SK-N-SH (cell line): ENCODE measurements around the gene CSTPP1. TPM values are rescaled to one million over a fixed set of nuclear protein-coding genes. Genes with fewer than 3 reads are reported as not detected.
"Not testable (repeated sequence)": the region's sequence is repeated elsewhere in the genome, so short reads cannot be mapped to it uniquely, and the experiment has no call there.

Source experiments
- CTCF ChIA-PET: fragments of 300-600, 350-600 bp; formaldehyde crosslinking; extraction: SDS; loops from one replicate; lab custom pipeline; 2021; lab: Yijun Ruan, JAX
- POLR2A ChIA-PET: fragments of 350-600 bp; sonication (Branson Sonifier 250); formaldehyde crosslinking; extraction: SDS; loops from one replicate; lab custom pipeline; 2020; ENCODE audit warnings: antibody characterized with exemption, inconsistent platforms; lab: Yijun Ruan, JAX
- DNase-seq: peaks from one replicate; pipeline ENCODE4 v3.0.0; 2012
- H2AFZ ChIP-seq: fragments of 200-600 bp; sonication (generic); 2 replicates; pipeline ENCODE4 v1.8.1; 2016; ENCODE audit warnings: antibody characterized with exemption, mild to moderate bottlenecking, low read depth
- H3F3A ChIP-seq: fragments of 200-600 bp; sonication (generic); replicated peaks from 2 replicates; pipeline ENCODE3; 2016; ENCODE audit warnings: antibody characterized with exemption, mild to moderate bottlenecking; ENCODE audit not compliant: insufficient read depth
- H3K27ac ChIP-seq, 2 experiments: fragments of 200-500 bp in 1 of 2; fragments of 200-600 bp in 1 of 2; sonication (Bioruptor generic) in 1 of 2; sonication (generic), shearing (Covaris generic) in 1 of 2; 2 replicates each; pipeline versions ENCODE4 v1.5.1 to v1.6.1; 2014 to 2016; ENCODE audit warnings: low read depth in 2 of 2, inconsistent platforms in 1 of 2, low read length in 1 of 2, mild to moderate bottlenecking in 1 of 2, mixed read lengths in 1 of 2
- H3K27me3 ChIP-seq: fragments of 200-600 bp; sonication (generic), shearing (Covaris generic); 2 replicates; pipeline ENCODE4 v1.6.1; 2016; ENCODE audit warnings: mixed run types; ENCODE audit not compliant: insufficient read depth
- H3K36me3 ChIP-seq, 2 experiments: fragments of 200-500 bp in 1 of 2; fragments of 200-600 bp in 1 of 2; sonication (Bioruptor generic) in 1 of 2; sonication (generic) in 1 of 2; replicated peaks in 1 of 2; 2 replicates each; pipeline versions ENCODE3 to v1.5.1; 2014 to 2016; ENCODE audit warnings: low read length in 1 of 2, mild to moderate bottlenecking in 1 of 2; ENCODE audit not compliant: insufficient read depth in 2 of 2, control insufficient read depth in 1 of 2
- H3K4me1 ChIP-seq, 2 experiments: fragments of 200-500 bp in 1 of 2; fragments of 200-600 bp in 1 of 2; sonication (Bioruptor generic) in 1 of 2; sonication (generic), shearing (Covaris generic) in 1 of 2; 2 replicates each; pipeline versions ENCODE4 v1.5.1 to v1.6.1; 2014 to 2016; ENCODE audit warnings: low read depth in 1 of 2, low read length in 1 of 2, mixed run types in 1 of 2; ENCODE audit not compliant: insufficient read depth in 2 of 2, control insufficient read depth in 1 of 2
- H3K4me2 ChIP-seq: fragments of 200-600 bp; sonication (generic), shearing (Covaris generic); 2 replicates; pipeline ENCODE4 v1.6.1; 2017; ENCODE audit warnings: mixed run types
- H3K4me3 ChIP-seq, 2 experiments: fragments of 200-500 bp in 1 of 2; fragments of 200-600 bp in 1 of 2; sonication (Bioruptor generic) in 1 of 2; sonication (generic), shearing (Covaris generic) in 1 of 2; 2 replicates each; pipeline versions ENCODE4 v1.5.1 to v1.8.1; 2014 to 2016; ENCODE audit warnings: low read depth in 2 of 2, inconsistent platforms in 1 of 2, low read length in 1 of 2, mild to moderate bottlenecking in 1 of 2, mixed read lengths in 1 of 2, moderate library complexity in 1 of 2
- H3K79me2 ChIP-seq: fragments of 200-600 bp; sonication (generic); 2 replicates; pipeline ENCODE4 v1.8.1; 2017; ENCODE audit warnings: mild to moderate bottlenecking; ENCODE audit not compliant: insufficient read depth
- H3K9ac ChIP-seq: fragments of 200-600 bp; sonication (generic); 2 replicates; pipeline ENCODE4 v1.6.1; 2017; ENCODE audit warnings: mixed run types
- H3K9me2 ChIP-seq: fragments of 200-600 bp; sonication (generic); 2 replicates; pipeline ENCODE4 v1.6.1; 2017; ENCODE audit warnings: mixed run types
- H3K9me3 ChIP-seq: fragments of 200-600 bp; sonication (generic); 2 replicates; pipeline ENCODE4 v1.6.1; 2017; ENCODE audit warnings: mixed run types, mild to moderate bottlenecking, moderate library complexity
- H4K20me1 ChIP-seq: fragments of 200-600 bp; sonication (generic); 2 replicates; pipeline ENCODE4 v1.6.1; 2017; ENCODE audit warnings: mild to moderate bottlenecking, mixed run types; ENCODE audit not compliant: insufficient read depth
- EP300 ChIP-seq, 2 experiments: IDR thresholded peaks; 2 replicates each; pipeline versions ENCODE4 v1.4.0 to v1.6.1; 2012; ENCODE audit warnings: borderline replicate concordance in 1 of 2, low read depth in 1 of 2, low read length in 1 of 2
- FOXJ3 ChIP-seq: sonication (generic); formaldehyde crosslinking; IDR thresholded peaks from 2 replicates; pipeline ENCODE4 v1.5.1; 2020; ENCODE audit warnings: mild to moderate bottlenecking, missing genetic modification reagents
- GATA2 ChIP-seq: sonication (generic); formaldehyde crosslinking; IDR thresholded peaks from 2 replicates; pipeline ENCODE4 v1.5.0; 2020; ENCODE audit warnings: mild to moderate bottlenecking, missing genetic modification reagents
- TEAD4 ChIP-seq: IDR thresholded peaks from 2 replicates; pipeline ENCODE4 v1.4.0; 2012; ENCODE audit warnings: mild to moderate bottlenecking, borderline replicate concordance; ENCODE audit not compliant: insufficient read depth
- WGBS: methylation state at CpG from one replicate; pipeline ENCODE4 v1.1.6; 2017; ENCODE audit warnings: low lambda C conversion rate; 5-methylcytosine and 5-hydroxymethylcytosine counted together
- polyA plus RNA-seq, 3 experiments: library from polyadenylated mRNA; depleted of rRNA; stranded (reverse); fragments of >200 nt; gene quantifications; 2 replicates each; pipeline ENCODE4 v1.2.3, GENCODE V29; 2012
- TF ChIP-seq, protein P1 (sequence below): fragments of 200-600 bp; sonication (generic); IDR thresholded peaks from 2 replicates; pipeline ENCODE4 v1.6.1; 2017; ENCODE audit warnings: antibody characterized with exemption, mild to moderate bottlenecking, moderate library complexity

Gene CSTPP1
- polyA plus RNA-seq, 1 of the 3 experiments (the other 2 are of a cell fraction): 85.7 TPM

DNA sequence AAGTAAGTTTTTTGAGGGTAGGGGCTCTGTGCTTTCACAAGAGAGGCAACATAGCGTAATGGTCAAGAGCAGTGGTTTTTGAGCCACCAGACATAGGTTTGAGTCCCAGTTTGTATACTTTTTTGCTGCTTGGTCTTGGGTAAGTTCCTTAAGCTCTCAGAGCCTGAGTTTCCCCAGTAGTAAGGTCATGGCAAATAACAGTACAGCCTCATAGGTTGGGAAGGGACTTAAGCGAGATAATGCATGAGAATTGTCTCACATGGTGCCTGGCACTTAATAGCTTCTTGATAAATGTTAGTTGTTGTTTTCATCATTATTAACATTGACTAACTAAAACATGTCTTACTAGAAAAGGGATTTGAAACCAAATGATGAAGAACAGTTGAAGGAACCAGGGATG is 157.0 kb downstream of the CSTPP1 start:
- no peaks in the 10 kb centered on the region for H3K9me2 ChIP-seq
- no peaks in the 10 kb centered on the region for H3K27me3 ChIP-seq
- H2AFZ ChIP-seq: no peak overlapping the region
- DNase-seq: no peak
- ChIA-PET POLR2A (no interaction called here), CTCF (interaction anchor here (1.0 to 2.7 kb wide), 3 partner anchors 59 to 177 kb away, joined by 3 to 11 read pairs (median 4); no protein-coding TSS in a partner anchor)
- 100% methylated on average over 2 of the region's 2 CpGs for WGBS
- no peak overlapping the region for H3K4me2 ChIP-seq
- peaks cover 0 to 3% of the 10 kb centered on the region in 2 experiments for H3K36me3 ChIP-seq
- no peak overlapping the region for H3K9ac ChIP-seq
- no peaks in the 10 kb centered on the region for H3F3A ChIP-seq
- peaks cover 0 to 3% of the 10 kb centered on the region in 2 experiments; a peak in 2 of 4 replicates for H3K4me1 ChIP-seq
- H3K9me3 ChIP-seq: no peaks in the 10 kb centered on the region
- H4K20me1 ChIP-seq: no peaks in the 10 kb centered on the region
- no peak overlapping the region for H3K4me3 ChIP-seq
- no peak for TF ChIP-seq GATA2 (CRISPR knock-in tag)
- no peak for TF ChIP-seq FOXJ3 (CRISPR knock-in tag)
- TF ChIP-seq TEAD4: no peak
- TF ChIP-seq EP300 (IDR thresholded peaks at IDR 0.05; ENCODE audit: borderline replicate concordance in 1 of 2, low read depth in 1 of 2, low read length in 1 of 2): no peak
- TF ChIP-seq, protein P1, sequence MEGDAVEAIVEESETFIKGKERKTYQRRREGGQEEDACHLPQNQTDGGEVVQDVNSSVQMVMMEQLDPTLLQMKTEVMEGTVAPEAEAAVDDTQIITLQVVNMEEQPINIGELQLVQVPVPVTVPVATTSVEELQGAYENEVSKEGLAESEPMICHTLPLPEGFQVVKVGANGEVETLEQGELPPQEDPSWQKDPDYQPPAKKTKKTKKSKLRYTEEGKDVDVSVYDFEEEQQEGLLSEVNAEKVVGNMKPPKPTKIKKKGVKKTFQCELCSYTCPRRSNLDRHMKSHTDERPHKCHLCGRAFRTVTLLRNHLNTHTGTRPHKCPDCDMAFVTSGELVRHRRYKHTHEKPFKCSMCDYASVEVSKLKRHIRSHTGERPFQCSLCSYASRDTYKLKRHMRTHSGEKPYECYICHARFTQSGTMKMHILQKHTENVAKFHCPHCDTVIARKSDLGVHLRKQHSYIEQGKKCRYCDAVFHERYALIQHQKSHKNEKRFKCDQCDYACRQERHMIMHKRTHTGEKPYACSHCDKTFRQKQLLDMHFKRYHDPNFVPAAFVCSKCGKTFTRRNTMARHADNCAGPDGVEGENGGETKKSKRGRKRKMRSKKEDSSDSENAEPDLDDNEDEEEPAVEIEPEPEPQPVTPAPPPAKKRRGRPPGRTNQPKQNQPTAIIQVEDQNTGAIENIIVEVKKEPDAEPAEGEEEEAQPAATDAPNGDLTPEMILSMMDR: no peak
- TF ChIP-seq, all 33 proteins: peak for 0
- no peak overlapping the region for H3K27ac ChIP-seq
- H3K79me2 ChIP-seq: no peaks in the 10 kb centered on the region

DNA sequence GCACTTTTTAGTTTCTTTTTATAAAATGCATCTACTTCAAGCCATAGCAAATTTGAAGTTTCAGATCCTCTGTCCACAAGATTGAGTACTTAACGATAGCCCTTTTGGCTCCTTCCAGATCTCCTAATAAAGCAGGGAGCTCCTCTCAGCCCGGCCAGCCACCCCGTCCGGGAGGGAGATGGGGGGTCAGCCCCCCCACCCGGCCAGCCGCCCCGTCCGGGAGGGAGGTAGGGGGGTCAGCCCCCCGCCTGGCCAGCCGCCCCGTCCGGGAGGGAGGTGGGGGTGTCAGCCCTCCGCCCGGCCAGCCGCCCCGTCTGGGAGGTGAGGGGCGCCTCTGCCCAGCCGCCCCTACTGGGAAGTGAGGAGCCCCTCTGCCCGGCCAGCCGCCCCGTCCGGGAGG is 160.3 kb downstream of the CSTPP1 start:
- H3K27me3 ChIP-seq, H3F3A ChIP-seq, H3K4me3 ChIP-seq, DNase-seq, H3K36me3 ChIP-seq, H4K20me1 ChIP-seq, H3K79me2 ChIP-seq, H3K9me3 ChIP-seq, CTCF ChIA-PET, POLR2A ChIA-PET, H3K9ac ChIP-seq, H3K9me2 ChIP-seq, H2AFZ ChIP-seq, H3K4me2 ChIP-seq: not testable (repeated sequence)
- peak overlapping the region in 1 of 2 experiments; percentile 50; a peak in 1 of 4 replicates for H3K27ac ChIP-seq
- H3K4me1 ChIP-seq: peaks cover 8 to 15% of the 10 kb centered on the region in 2 experiments; a peak in 3 of 4 replicates
- 98% methylated on average over 3 of the region's 22 CpGs for WGBS

DNA sequence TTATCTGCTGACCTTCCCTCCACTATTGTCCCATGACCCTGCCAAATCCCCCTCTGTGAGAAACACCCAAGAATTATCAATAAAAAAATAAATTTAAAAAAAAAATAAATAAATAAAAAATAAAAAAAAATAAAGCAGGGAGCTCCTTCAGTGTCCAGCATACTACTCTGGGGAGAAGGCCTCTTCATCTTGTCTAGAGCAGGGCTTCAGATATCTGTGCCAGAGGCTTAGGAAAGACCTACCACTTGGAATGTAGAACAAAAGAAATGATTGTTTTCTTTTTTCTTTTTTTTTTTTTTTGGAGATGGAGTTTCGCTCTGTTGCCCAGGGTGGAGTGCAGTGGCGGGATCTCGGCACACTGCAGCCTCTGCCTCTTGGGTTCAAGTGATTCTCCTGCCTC is 161.7 kb downstream of the CSTPP1 start:
- H3K9ac ChIP-seq, H4K20me1 ChIP-seq, H3F3A ChIP-seq, CTCF ChIA-PET, H3K36me3 ChIP-seq, H3K4me3 ChIP-seq, DNase-seq, H3K27me3 ChIP-seq, H3K4me2 ChIP-seq, H3K9me2 ChIP-seq, H3K9me3 ChIP-seq, H3K79me2 ChIP-seq, H2AFZ ChIP-seq, POLR2A ChIA-PET: not testable (repeated sequence)
- Histone ChIP-seq H3K4me1 (peaks cover 8 to 15% of the 10 kb centered on the region in 2 experiments; a peak in 3 of 4 replicates), H3K27ac (peak overlapping the region in 1 of 2 experiments; percentile 89; a peak in 2 of 4 replicates)
- 94% methylated on average over 3 of the region's 3 CpGs for WGBS
